Erythroblast (primary cell): Measurements from ENCODE around the gene CLCN2.

ENCODE experiments used
- DNase-seq, 2 experiments: peaks; one replicate each; lab custom pipeline; 2025; lab: John Stamatoyannopoulos, UW
- GATA1 ChIP-seq: IDR thresholded peaks from 2 replicates; pipeline ENCODE4 v1.6.1; 2011; ENCODE audit warnings: low read depth, mild to moderate bottlenecking, control low read depth, low read length, moderate library complexity
- POLR2A ChIP-seq: IDR thresholded peaks from 2 replicates; pipeline ENCODE4 v1.6.1; 2011; ENCODE audit warnings: mild to moderate bottlenecking, low read length

CLCN2 gene

DNA sequence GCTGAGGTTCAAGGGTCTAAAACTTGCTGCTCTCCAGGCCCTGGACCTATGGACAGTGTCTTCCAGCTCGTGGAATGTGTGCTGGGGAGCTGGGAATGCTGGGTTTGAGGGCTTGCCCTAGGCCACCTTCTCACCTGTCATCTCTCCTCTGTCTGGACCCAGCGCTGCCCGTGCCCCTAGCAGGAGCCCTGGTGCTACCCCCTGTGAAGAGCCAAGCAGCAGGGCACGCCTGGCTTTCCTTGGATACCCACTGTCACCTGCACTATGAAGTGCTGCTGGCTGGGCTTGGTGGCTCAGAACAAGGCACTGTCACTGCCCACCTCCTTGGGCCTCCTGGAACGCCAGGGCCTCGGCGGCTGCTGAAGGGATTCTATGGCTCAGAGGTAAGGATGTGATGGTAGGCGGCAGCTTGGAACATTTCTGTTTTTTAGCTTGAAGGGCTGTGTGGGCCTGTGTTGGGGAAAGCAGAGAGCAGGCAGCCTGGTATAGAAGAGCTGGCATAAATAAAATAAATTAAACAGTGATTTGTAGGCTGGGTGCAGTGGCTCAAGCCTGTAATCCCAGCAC, 23.5 kb upstream of the CLCN2 start:
- no peak for DNase-seq
- TF ChIP-seq GATA1 (no peak), POLR2A (no peak)

- no peak for TF ChIP-seq POLR2A
- TF ChIP-seq GATA1 = no peak
- DNase-seq = no peak
These were observed 22.9 kb upstream of the CLCN2 start for GRCh38 chr3:184384342-184384741.

DNA sequence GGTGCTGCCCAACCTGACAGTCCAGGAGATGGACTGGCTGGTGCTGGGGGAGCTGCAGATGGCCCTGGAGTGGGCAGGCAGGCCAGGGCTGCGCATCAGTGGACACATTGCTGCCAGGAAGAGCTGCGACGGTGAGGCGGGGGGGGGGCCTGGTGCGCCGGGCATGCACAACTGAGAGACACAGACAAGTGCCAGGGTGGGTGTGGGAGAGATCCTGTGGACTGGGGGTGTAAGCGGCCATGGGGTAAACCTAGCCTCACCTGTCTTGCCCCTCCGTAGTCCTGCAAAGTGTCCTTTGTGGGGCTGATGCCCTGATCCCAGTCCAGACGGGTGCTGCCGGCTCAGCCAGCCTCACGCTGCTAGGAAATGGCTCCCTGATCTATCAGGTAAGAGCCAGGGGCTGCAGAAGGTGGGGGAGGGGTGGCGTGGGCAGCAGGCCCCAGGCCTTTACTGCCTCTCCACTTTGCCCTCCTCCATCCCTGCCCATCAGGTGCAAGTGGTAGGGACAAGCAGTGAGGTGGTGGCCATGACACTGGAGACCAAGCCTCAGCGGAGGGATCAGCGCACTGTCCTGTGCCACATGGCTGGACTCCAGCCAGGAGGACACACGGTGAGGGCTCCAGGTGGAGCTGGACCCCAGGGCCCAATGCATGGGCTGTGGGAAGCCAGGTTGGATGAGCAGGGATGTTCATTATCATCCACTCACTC, 21.8 kb upstream of the CLCN2 start:
- DNase-seq = no peak
- TF ChIP-seq GATA1 (no peak), POLR2A (no peak)

DNA sequence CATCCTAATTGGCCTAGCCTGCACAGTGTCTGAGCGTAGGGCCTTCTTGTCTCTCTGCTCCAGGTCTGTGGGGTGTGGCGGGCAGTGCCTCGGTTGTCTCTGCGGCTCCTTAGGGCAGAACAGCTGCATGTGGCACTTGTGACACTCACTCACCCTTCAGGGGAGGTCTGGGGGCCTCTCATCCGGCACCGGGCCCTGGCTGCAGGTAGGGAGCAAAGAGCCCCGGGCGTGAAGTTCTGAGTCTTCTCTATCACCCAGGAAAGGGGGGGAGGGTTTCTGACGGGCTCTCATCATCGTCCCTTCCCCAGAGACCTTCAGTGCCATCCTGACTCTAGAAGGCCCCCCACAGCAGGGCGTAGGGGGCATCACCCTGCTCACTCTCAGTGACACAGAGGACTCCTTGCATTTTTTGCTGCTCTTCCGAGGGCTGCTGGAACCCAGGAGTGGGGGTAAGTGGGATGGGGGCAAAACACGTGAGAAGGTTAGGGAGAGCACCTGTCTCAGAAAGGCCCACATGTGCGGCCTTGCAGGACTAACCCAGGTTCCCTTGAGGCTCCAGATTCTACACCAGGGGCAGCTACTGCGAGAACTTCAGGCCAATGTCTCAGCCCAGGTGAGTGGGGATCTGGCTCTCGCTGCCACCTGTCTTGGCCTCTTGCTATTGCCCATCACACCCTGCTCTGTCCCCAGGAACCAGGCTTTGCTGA, 21.1 kb upstream of the CLCN2 start:
- no peak for DNase-seq
- TF ChIP-seq POLR2A (no peak), GATA1 (no peak)

DNA sequence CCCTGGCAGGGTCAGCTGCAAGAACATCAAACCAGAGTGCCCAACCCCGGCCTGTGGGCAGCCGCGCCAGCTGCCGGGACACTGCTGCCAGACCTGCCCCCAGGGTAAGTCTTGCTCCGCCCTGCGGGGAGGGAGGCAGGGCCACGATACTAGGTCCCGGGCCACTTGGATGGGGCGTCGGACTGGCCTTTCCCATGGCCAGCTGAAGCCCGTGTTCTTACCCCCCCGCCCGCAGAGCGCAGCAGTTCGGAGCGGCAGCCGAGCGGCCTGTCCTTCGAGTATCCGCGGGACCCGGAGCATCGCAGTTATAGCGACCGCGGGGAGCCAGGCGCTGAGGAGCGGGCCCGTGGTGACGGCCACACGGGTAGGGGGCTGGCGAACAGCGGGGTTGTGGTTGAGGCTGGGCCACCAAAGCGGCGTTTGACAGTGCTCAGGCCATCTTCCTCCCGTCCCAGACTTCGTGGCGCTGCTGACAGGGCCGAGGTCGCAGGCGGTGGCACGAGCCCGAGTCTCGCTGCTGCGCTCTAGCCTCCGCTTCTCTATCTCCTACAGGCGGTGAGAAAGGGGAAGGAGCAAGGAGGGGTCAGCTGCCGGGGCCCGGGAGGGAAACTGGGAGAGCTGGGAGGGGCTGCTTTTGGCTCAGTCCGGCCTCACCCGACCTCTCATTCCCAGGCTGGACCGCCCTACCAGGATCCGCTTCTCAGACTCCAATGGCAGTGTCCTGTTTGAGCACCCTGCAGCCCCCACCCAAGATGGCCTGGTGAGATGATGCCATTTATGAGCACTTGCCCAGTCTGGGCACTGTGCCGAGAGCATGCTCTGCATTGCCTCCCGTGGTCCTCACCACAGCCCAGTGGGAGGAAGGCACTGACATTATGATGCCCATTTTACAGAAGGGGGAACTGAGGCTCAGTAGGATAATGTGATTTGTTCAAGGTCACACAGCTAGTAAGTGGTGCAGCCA, 20.1 kb upstream of the CLCN2 start:
- DNase-seq = no peak
- TF ChIP-seq GATA1 (no peak), POLR2A (no peak)

DNA sequence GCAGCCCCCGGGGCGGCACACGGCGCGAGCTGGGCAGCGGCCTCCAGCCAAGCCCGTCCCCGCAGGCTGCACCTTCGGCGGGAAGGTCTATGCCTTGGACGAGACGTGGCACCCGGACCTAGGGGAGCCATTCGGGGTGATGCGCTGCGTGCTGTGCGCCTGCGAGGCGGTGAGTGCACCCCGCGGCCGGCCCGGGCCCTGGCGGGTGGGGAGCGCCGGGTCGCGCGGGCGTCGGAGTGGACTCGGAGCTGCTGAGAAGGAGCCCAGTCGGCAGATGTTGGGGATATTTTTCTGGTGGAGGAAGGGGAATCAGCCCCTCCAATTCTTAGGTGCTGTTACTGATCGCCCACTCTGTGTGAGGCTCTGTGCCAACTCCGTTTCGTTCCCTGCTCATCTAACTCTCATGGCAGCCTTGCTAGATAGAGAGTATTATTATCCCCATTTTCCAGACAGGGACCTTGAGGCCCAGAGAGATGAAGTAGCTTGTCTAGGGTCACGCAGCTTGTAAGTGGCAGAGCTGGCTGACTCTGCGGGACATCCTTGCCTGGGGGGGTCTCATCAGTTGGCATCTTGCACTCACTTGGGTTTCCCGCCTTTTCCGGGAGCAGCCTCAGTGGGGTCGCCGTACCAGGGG, 19.3 kb upstream of the CLCN2 start:
- TF ChIP-seq POLR2A (no peak), GATA1 (no peak)
- DNase-seq = no peak

- TF ChIP-seq GATA1 (no peak), POLR2A (no peak)
- DNase-seq = peak in 1 of 2 experiments; percentile 27
These were observed 18.8 kb upstream of the CLCN2 start for GRCh38 chr3:184380185-184380626.

GRCh38 chr3:184379358-184380184, 18.2 kb upstream of the CLCN2 start, which contains the start of gene CHRD:
CHRD (plus strand) TSS chr3:184380054; CDS start chr3:184380319, 265 bp downstream.
- TF ChIP-seq POLR2A (no peak), GATA1 (no peak)

DNA sequence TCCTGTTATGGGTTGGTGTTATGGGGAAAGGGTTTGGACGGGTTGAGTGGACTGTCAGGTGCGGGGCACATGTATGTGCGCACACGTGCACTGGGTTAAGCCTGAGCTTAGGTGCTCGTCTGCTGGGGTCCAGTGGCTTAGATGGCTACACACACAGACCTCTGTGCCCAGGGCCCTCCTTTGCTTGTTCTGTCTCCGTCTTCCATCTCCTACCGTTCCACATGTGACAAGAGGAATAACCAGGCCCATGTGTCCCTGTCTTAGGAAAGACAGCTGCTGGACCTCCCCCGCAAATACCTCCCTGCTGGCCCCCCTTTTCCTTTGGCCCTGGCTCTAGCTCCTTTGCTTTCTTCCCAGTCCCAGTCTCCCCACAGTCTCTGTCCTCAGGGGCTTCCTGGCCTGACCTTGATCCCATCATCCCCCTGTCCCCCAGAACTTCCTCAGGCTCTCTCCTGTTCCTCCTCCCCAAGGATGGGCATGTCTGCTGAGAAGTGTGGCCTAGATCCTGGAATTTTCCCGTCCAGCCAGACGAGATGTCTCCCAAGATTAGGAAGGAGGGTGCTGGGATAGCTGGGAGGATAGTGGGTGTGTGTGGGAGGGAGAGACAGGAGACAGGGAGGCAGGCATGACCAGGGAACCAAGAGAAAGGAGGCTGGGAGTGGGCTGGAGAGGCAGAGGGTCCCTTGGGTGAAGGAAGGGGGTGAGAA, 17.4 kb upstream of the CLCN2 start:
- TF ChIP-seq GATA1 = no peak
- no peak for TF ChIP-seq POLR2A

More at GRCh38 chr3:184379358-184380184, 18.2 kb upstream of the CLCN2 start, which contains the start of gene CHRD:
- no peak for DNase-seq

DNA sequence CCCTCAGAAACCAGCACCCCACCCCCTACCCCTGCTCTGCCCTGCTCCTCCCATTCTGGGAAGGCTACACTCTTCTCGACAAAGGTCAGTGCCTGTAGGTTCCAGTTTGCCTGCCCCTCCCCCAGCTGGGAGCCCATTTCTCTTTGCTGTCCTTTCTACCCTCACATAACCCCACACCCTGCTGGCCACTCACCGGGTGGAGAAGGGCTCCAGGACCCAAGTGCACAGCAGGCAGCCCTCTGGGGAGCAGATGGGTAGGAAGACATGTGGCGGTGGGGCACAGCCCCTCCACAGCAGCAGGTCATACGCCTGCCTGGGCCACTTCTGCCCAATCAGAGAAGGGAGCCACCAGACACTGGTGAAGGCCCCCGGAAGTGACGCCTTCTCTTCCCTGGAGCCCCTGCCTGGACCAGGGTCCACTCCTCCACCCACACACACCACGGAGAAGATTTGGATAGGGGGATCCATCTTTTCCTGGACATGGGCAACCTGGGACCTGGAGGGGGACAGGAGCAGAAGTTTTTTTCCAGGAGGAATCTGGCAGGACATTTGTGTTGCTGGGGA, 16.6 kb upstream of the CLCN2 start, which contains the start of gene THPO:
Gene THPO (minus strand): TSS at position 326 of the 564 bp plus-strand sequence. CDS start 1,948 bp downstream, outside the sequence.
- DNase-seq = no peak
- TF ChIP-seq GATA1 (no peak), POLR2A (no peak)

More for the DNA sequence above, 17.4 kb upstream of the CLCN2 start:
- no peak for DNase-seq

GRCh38 chr3:184377374-184377773, 16.0 kb upstream of the CLCN2 start:
- TF ChIP-seq GATA1 = no peak
- no peak for TF ChIP-seq POLR2A
- DNase-seq = no peak
